GM12873 (cell line): Measurements from ENCODE around the gene XRRA1.

ENCODE experiments used
- CTCF ChIP-seq: IDR thresholded peaks from 2 replicates; pipeline ENCODE4 v1.5.1; 2012; ENCODE audit warnings: low read depth, mild to moderate bottlenecking, moderate library complexity, low read length, control low read depth; ENCODE audit not compliant: insufficient read depth; ENCODE audit errors: missing control alignments

XRRA1 gene

GRCh38 chr11:74984070-74984469 lies 35.2 kb upstream of the XRRA1 start:
- TF ChIP-seq CTCF: no peak

- TF ChIP-seq CTCF: no peak
Observed at GRCh38 chr11:74981888-74982287, 33.0 kb upstream of the XRRA1 start.

GRCh38 chr11:74980634-74981033 lies 31.7 kb upstream of the XRRA1 start:
- no peak for TF ChIP-seq CTCF

GRCh38 chr11:74978041-74978440 lies 29.1 kb upstream of the XRRA1 start:
- no peak for TF ChIP-seq CTCF

GRCh38 chr11:74971424-74971823 lies 22.5 kb upstream of the XRRA1 start:
- TF ChIP-seq CTCF: no peak

- TF ChIP-seq CTCF: no peak
Observed at GRCh38 chr11:74970852-74971395, 22.0 kb upstream of the XRRA1 start.

- TF ChIP-seq CTCF: no peak
Observed at GRCh38 chr11:74966651-74967050, 17.8 kb upstream of the XRRA1 start.
